ENCODE data around the gene HMGCL.
A peak's percentile ranks its signal among the peaks of the same experiment; 100 is the strongest.
"Not testable (repeated sequence)": the region's sequence is repeated elsewhere in the genome, so short reads cannot be mapped to it uniquely, and the experiment has no call there.

The HMGCL gene

GRCh38 chr1:23784846-23785245 is 40.4 kb downstream of the HMGCL start:
- no peak overlapping the region for H3K4me3 ChIP-seq (ENCODE audit: low read depth, low read length)
- TF ChIP-seq CTCF (IDR thresholded peaks at IDR 0.05; ENCODE audit: control insufficient read depth, extremely low read depth, insufficient read depth) = no peak
- peak; percentile 83 for DNase-seq (ENCODE audit: low read depth)

- not testable (repeated sequence) for H3K4me3 ChIP-seq (ENCODE audit: low read depth, low read length); DNase-seq (ENCODE audit: low read depth)
Observed at GRCh38 chr1:23783141-23783540, 42.1 kb downstream of the HMGCL start.

- H3K4me3 ChIP-seq (ENCODE audit: low read depth, low read length) = no peak overlapping the region
- DNase-seq (ENCODE audit: low read depth) = no peak
- no peak for TF ChIP-seq CTCF (IDR thresholded peaks at IDR 0.05; ENCODE audit: control insufficient read depth, extremely low read depth, insufficient read depth)
Observed at GRCh38 chr1:23779826-23780371, 45.3 kb downstream of the HMGCL start.

- peak within 1 kb of the TSS; percentile 86 for H3K4me3 ChIP-seq (ENCODE audit: low read depth, low read length)
- no peak for DNase-seq (ENCODE audit: low read depth)
- TF ChIP-seq CTCF (IDR thresholded peaks at IDR 0.05; ENCODE audit: control insufficient read depth, extremely low read depth, insufficient read depth) = no peak
Observed at GRCh38 chr1:23777979-23778814, 47.0 kb downstream of the HMGCL start, which contains the start of gene PITHD1. TSS of gene PITHD1 (plus strand) at chr1:23778418. CDS start at chr1:23778516, 98 bp downstream.

- no peak overlapping the region for H3K4me3 ChIP-seq (ENCODE audit: low read depth, low read length)
- no peak for TF ChIP-seq CTCF (IDR thresholded peaks at IDR 0.05; ENCODE audit: control insufficient read depth, extremely low read depth, insufficient read depth)
- no peak for DNase-seq (ENCODE audit: low read depth)
Observed at GRCh38 chr1:23776217-23776616, 49.0 kb downstream of the HMGCL start.

- DNase-seq (ENCODE audit: low read depth) = no peak
- no peak overlapping the region for H3K4me3 ChIP-seq (ENCODE audit: low read depth, low read length)
Observed at GRCh38 chr1:23774174-23774880, 50.9 kb downstream of the HMGCL start.

More at GRCh38 chr1:23774174-23774880, 50.9 kb downstream of the HMGCL start:
- no peak for TF ChIP-seq CTCF (IDR thresholded peaks at IDR 0.05; ENCODE audit: control insufficient read depth, extremely low read depth, insufficient read depth)

All from LNCaP clone FGC (cell line).